Mucosa of rectum (tissue), 2 donors: ENCODE data around the gene SPAG5.

Experiments used
- H3K27ac ChIP-seq, 2 donors: one replicate each; pipeline ENCODE4 v1.7.0; 2013; ENCODE audit warnings: inconsistent platforms in 2 of 2, low read depth in 2 of 2, low read length in 2 of 2
- H3K27me3 ChIP-seq, 2 donors: one replicate each; pipeline ENCODE4 v1.7.0; 2013; ENCODE audit warnings: low read length in 2 of 2; ENCODE audit not compliant: control insufficient read depth in 2 of 2, insufficient read depth in 2 of 2
- H3K36me3 ChIP-seq, 2 donors: one replicate each; pipeline ENCODE4 v1.7.0; 2013; ENCODE audit warnings: low read length in 2 of 2; ENCODE audit not compliant: control insufficient read depth in 2 of 2, insufficient read depth in 2 of 2
- H3K4me1 ChIP-seq, 2 donors: one replicate each; pipeline ENCODE4 v1.7.0; 2013; ENCODE audit warnings: low read length in 2 of 2, mild to moderate bottlenecking in 1 of 2; ENCODE audit not compliant: control insufficient read depth in 2 of 2, insufficient read depth in 2 of 2
- H3K4me3 ChIP-seq, 2 donors: one replicate each; pipeline ENCODE4 v1.7.0; 2013; ENCODE audit warnings: low read length in 2 of 2
- H3K9ac ChIP-seq, 2 donors: one replicate each; pipeline ENCODE4 v1.7.0; 2013; ENCODE audit warnings: low read length in 2 of 2, low read depth in 1 of 2, mild to moderate bottlenecking in 1 of 2
- H3K9me3 ChIP-seq, 2 donors: one replicate each; pipeline ENCODE4 v1.7.0; 2013; ENCODE audit warnings: low read length in 2 of 2; ENCODE audit not compliant: control insufficient read depth in 2 of 2
- donor health status: healthy.
- donor health status: Normal muscosa, but diverticular disease.

Gene SPAG5

DNA sequence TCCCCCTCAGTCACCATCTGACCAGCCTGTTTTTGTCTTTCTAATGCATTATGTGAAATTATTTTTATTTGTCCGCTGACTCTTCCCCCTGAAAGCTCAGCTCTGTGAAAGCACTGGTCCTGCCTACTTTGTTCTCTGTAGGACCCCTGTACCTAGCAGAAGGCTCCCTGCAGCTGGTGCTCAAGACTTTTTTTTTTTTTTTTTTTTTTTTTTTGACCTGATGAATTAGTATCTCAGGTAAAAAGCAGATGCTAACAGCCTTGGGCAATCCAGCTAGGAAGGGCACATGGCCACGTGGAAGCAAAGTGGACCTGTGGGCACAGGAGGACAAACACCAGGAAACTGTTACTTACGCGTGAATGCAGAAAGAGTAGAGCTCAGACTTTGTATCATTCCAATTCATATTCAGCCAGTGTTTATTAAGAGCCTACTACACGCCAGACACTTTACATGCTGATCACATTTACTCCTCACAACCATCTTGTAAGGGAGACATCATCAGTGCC, 45.8 kb downstream of the SPAG5 start:
- peaks cover 13 to 22% of the 10 kb centered on the region in 2 donors for H3K4me1 ChIP-seq
- peak overlapping the region; percentile 33 to 62 for H3K4me3 ChIP-seq
- H3K9ac ChIP-seq: no peak overlapping the region
- no peaks in the 10 kb centered on the region for H3K27me3 ChIP-seq
- H3K27ac ChIP-seq: no peak overlapping the region
- peaks cover 41 to 47% of the 10 kb centered on the region in 2 donors for H3K36me3 ChIP-seq
- H3K9me3 ChIP-seq: no peaks in the 10 kb centered on the region

DNA sequence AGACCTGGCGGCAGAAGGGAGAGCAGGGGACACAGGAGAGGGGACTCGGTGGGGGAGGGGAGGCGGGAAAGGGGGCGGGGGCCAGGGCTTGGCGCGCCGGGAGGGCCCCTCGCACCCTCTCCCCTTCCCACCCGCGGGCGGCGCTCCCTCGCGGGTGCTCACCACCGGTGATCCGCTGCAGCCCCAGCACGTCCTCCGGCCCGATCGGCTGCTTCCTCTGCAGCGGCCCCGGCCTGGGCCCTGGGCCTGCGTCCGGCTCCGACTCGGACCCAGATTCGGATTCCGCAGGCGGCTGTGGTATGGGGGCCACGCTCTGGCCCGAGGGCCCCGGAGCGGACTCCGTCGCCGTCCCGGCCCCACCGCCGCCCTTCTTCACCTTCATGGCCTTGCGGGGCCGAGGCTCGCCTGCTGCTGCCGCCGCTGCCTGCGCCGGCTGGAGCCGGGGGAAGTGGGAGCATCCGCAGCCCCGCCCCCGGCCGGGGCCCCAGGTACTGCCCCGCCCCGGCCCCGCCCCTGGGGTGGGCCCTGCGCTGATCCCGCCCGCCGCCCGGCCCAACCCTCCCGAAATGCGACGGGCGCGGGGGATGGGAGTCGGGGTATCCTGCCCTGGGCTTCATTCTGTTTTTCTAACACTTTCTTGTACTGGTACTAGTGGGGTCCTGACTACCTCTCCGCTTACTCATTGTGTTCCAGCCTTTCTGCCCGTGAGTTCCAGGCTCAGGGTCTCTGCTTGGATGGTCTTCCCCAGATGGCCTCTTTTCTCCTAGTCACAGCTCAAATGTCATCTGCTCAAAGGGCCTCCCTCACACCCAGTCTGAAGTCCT, 46.4 kb downstream of the SPAG5 start, which contains the start of gene UNC119:
Gene UNC119 (minus strand): TSS at position 449 of the 824 bp plus-strand sequence. CDS start 67 bp downstream, at position 382.
- H3K27ac ChIP-seq: peak within 1 kb of the TSS in 1 of 2 donors; percentile 10

DNA sequence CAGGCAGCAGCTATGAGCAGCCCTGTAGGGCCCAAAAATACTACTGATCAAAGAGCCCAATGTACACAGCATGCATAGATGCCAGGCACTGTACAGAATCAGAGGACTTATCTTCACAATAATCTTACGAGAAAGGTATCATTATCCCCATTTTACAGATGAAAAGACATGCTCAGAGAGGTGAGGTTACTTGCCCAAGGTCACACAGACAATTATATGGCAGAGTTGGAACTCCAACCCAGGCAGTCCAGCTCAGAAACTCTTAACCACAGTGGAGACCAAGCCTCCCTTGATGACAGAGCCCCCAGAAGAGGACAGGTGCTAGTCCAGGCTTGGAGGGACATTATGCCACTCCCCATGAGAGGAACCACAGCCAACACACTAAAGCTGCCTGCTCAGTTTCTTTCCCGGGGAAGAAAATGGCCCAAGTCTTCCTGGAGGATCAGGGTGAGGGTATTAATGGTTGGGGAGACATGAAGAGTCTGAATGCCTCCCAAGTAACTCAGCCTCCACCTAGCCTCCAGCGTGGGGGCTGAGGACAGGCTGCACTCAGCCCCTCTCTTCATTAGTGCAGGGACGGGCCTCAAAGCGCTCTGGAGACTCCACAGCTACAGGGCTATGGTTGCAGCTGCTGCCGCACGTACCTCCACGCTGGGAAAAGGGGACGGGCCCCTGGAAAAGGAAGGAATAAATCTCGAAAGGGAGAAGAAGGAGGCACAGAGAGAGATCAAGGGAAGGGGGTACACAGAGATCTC, 47.2 kb downstream of the SPAG5 start:
- Histone ChIP-seq H3K36me3 (peaks cover 27 to 41% of the 10 kb centered on the region in 2 donors), H3K27me3 (no peaks in the 10 kb centered on the region), H3K27ac (no peak overlapping the region), H3K9ac (peak overlapping the region; percentile 33 to 56), H3K9me3 (no peaks in the 10 kb centered on the region), H3K4me1 (peaks cover 13 to 22% of the 10 kb centered on the region in 2 donors), H3K4me3 (peak overlapping the region; percentile 64 to 70)

More for the DNA sequence above, 46.4 kb downstream of the SPAG5 start, which contains the start of gene UNC119:
- H3K9ac ChIP-seq: peak within 1 kb of the TSS; percentile 56 to 63
- H3K4me1 ChIP-seq: peaks cover 13 to 22% of the 10 kb centered on the region in 2 donors
- H3K9me3 ChIP-seq: no peaks in the 10 kb centered on the region
- H3K4me3 ChIP-seq: peak within 1 kb of the TSS; percentile 64 to 70
- H3K36me3 ChIP-seq: peaks cover 34 to 43% of the 10 kb centered on the region in 2 donors
- no peaks in the 10 kb centered on the region for H3K27me3 ChIP-seq

DNA sequence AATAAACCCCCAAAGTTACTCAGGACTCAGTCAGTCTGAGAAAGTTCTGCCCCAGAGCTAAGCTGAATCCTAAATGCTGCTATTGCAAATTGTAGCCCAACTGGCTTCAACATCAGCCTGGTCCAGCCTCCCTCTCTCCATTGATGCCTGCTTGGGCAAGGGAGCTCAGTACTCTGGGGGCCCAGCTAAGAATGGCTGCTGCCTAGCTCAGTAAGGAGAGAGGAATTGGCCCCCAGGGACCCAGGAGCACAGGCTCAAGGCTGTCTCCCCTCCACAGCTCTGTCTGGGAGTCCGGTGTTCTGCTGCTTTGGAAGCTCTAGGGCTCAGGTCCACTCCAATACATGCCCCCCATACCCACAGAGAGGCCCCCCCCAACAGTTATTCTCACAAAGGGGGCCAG, 48.0 kb downstream of the SPAG5 start:
- Histone ChIP-seq H3K27me3 (no peaks in the 10 kb centered on the region), H3K4me3 (no peak overlapping the region), H3K36me3 (peaks cover 20 to 34% of the 10 kb centered on the region in 2 donors), H3K9ac (no peak overlapping the region), H3K27ac (no peak overlapping the region), H3K9me3 (no peaks in the 10 kb centered on the region), H3K4me1 (peaks cover 13 to 22% of the 10 kb centered on the region in 2 donors)

DNA sequence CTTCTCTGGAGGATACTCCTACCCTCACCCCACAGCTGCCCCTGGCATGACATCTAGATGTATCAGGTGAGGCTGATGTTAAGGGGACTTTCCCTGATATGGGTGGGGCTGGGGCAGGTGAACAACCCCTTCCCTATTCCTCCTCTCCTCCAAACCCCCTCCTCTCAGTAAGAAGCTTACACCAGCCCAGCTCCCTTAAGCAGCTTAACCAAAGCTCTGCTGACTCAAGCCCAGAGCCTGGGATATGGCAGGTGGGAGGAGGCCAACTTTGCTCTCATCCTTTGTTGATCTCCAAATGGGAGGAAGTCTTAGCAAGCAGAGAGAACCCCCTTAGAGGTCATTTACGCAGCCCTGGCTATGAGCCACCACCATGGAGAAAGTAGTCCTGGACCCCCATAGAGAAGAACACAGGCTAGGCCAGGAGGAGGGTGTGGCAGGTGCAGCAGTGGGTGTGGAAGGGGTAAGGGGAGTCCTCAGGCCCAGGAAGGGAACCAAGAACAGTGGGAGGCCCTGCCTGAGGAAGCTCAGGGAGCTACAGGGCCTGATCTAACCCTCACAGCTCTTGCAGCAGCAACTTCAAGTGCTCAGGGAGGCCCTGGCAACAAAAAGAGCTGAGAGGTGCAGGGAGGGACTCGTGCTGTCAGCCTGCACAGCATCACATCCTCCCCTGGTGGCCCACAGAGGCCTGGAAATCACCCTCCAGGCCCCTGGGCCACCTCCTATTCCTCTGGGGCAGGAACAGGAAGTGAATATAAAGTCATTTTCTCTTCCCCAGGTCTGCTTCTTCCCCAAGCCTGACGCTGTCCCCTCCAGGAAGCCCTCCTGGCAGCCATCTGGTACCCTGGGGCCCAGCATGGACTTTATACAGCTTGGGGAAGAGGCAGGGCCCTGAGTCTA, 49.3 kb downstream of the SPAG5 start:
- peak overlapping the region in 1 of 2 donors; percentile 41 for H3K9ac ChIP-seq
- H3K9me3 ChIP-seq: no peaks in the 10 kb centered on the region
- peak overlapping the region in 1 of 2 donors; percentile 38 for H3K27ac ChIP-seq
- no peak overlapping the region for H3K4me3 ChIP-seq
- no peaks in the 10 kb centered on the region for H3K27me3 ChIP-seq
- H3K4me1 ChIP-seq: peaks cover 13 to 22% of the 10 kb centered on the region in 2 donors
- H3K36me3 ChIP-seq: peaks cover 11 to 23% of the 10 kb centered on the region in 2 donors

DNA sequence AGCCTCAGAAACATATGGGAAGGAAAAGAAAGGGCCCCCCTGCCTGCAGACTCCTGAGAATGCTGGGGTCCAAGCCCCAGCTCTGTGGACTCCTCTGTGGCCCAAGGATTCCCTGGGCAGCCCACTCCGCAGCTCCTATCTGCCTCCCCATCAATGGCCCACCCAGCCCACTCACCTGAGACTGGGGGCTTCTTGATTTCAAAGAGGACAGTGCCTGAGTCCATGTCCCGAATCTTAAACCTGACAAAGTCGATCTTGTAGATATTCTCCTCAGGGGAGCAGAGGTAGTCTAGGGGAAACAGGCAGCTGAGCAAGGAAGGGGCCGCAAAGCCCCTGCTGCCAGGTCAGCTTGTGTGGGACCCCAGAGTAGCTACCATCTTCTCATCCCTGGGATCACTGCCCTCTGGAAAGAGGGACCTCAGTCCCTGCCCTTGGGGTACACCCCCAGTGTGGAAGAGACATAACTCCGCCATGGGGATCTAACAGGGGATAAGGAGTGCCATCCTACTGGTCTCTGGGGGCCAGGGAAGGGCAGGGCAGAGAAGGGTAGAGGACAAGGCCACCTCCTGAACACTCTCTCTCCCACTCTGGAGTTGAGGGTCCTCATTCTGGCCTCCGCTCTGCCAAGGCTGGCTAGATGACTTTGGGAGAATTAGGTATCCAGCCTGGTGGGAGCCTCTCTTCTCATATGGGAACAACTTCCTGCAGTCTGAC, 50.3 kb downstream of the SPAG5 start:
- no peaks in the 10 kb centered on the region for H3K9me3 ChIP-seq
- no peaks in the 10 kb centered on the region for H3K27me3 ChIP-seq
- peaks cover 13 to 22% of the 10 kb centered on the region in 2 donors for H3K4me1 ChIP-seq
- peak overlapping the region in 1 of 2 donors; percentile 43 for H3K27ac ChIP-seq
- H3K36me3 ChIP-seq: peaks cover 2 to 14% of the 10 kb centered on the region in 2 donors
- no peak overlapping the region for H3K9ac ChIP-seq
- no peak overlapping the region for H3K4me3 ChIP-seq

DNA sequence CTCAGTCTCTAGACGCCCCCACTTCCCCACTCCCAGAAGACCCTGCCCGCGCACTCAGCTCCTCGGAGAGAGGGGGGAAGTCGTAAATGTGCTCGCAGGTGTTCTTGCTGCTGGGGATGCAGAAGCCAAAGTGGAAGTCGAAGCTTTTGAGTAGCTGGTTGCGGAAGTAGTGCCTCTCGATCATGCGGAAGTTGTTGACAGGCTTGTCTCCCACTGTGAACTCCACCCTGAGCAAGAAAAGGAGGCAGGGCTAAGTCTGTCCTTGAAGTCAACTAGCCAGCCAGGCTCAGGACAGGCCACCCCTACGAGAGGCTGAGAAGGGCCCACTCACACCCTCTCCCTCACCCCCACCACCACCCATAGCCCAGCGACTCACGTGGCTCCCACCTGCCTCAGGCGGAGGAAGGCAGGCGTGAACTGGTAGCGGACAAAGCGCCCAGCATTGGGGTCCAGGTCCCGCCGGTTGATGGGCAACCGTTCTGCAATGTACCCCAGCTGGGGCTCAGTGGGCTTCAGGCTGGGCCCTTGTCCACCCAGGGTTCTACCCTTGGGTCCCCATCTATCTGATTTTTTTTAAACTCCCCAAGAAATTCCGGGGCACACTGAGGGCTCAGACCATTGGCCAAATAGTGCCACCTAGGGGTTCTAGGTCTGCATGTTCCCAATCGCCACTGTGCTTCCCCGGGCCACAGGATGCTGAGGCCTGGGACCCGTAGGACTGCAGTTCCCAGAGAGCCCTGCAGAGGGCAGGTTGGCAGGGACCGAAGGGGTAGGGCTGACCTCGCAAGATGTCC, 51.0 kb downstream of the SPAG5 start:
- peaks cover 12 to 21% of the 10 kb centered on the region in 2 donors for H3K4me1 ChIP-seq
- H3K9me3 ChIP-seq: no peaks in the 10 kb centered on the region
- H3K27ac ChIP-seq: peak overlapping the region; percentile 15 to 43
- no peak overlapping the region for H3K9ac ChIP-seq
- H3K36me3 ChIP-seq: peaks cover 0 to 8% of the 10 kb centered on the region in 2 donors
- H3K4me3 ChIP-seq: no peak overlapping the region
- no peaks in the 10 kb centered on the region for H3K27me3 ChIP-seq

DNA sequence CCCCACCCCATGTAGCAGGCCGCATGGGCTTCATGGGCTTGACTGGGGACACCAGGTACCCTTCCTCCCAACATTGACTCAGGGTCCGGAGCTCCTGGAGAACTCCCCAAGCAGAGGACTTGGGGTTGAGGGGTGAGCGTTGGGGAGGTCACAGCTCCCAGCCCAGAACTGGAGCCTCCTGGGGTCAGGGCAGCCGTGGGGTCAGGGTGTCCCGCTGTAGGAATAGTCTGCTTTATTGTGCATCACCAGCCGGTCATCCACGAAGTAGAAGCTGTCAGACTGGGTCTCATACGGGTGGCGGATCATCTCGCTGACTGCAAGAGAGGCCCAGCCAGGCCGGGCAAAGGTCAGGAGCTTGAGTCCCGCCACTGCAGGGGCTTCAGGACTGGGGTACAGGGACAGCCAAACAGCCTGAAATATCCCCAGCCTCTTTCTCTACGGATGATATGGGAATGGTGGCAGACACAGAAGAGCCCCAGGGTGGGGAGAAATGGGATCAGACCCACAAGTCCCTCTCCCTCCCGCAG, 51.7 kb downstream of the SPAG5 start:
- Histone ChIP-seq H3K4me1 (peaks cover 9 to 19% of the 10 kb centered on the region in 2 donors), H3K36me3 (peaks cover 0 to 8% of the 10 kb centered on the region in 2 donors), H3K9ac (no peak overlapping the region), H3K9me3 (no peaks in the 10 kb centered on the region), H3K27me3 (no peaks in the 10 kb centered on the region), H3K4me3 (no peak overlapping the region), H3K27ac (peak overlapping the region in 1 of 2 donors; percentile 43)
